Duodenal mucosa (tissue), 2 donors: ENCODE data around the gene MORC3.
"Not testable (repeated sequence)": the region's sequence is repeated elsewhere in the genome, so short reads cannot be mapped to it uniquely, and the experiment has no call there.

ENCODE experiments used
- H3K27ac ChIP-seq: one replicate; pipeline ENCODE4 v1.7.0; 2013; ENCODE audit warnings: low read depth, low read length
- H3K27me3 ChIP-seq, 2 donors: one replicate each; pipeline ENCODE4 v1.7.0; 2013; ENCODE audit warnings: low read length in 2 of 2, control low read depth in 1 of 2; ENCODE audit not compliant: insufficient read depth in 2 of 2, control insufficient read depth in 1 of 2
- H3K36me3 ChIP-seq, 2 donors: one replicate each; pipeline ENCODE4 v1.7.0; 2013; ENCODE audit warnings: low read length in 2 of 2, control low read depth in 1 of 2; ENCODE audit not compliant: insufficient read depth in 2 of 2, control insufficient read depth in 1 of 2
- H3K4me1 ChIP-seq, 2 donors: one replicate each; pipeline ENCODE4 v1.7.0; 2013; ENCODE audit warnings: low read length in 2 of 2, control low read depth in 1 of 2; ENCODE audit not compliant: insufficient read depth in 2 of 2, control insufficient read depth in 1 of 2
- H3K4me3 ChIP-seq, 2 donors: one replicate each; pipeline ENCODE4 v1.7.0; 2013; ENCODE audit warnings: low read length in 2 of 2, low read depth in 1 of 2
- H3K9ac ChIP-seq, 2 donors: one replicate each; pipeline ENCODE4 v1.7.0; 2013; ENCODE audit warnings: low read length in 2 of 2, low read depth in 1 of 2
- H3K9me3 ChIP-seq, 2 donors: one replicate each; pipeline ENCODE4 v1.7.0; 2013; ENCODE audit warnings: low read length in 2 of 2, control low read depth in 1 of 2; ENCODE audit not compliant: control insufficient read depth in 1 of 2

Gene MORC3

GRCh38 chr21:36319767-36320420 lies at the start of gene MORC3:
Gene MORC3 (plus strand): TSS chr21:36320197. CDS start chr21:36320265, 68 bp downstream.
- no peaks in the 10 kb centered on the region for H3K27me3 ChIP-seq
- H3K4me3 ChIP-seq, result peak within 1 kb of the TSS; percentile 73 to 95
- H3K4me1 ChIP-seq, result peaks cover 6 to 20% of the 10 kb centered on the region in 2 donors
- peak within 1 kb of the TSS; percentile 94 for H3K27ac ChIP-seq
- peaks cover 0 to 4% of the 10 kb centered on the region in 2 donors for H3K36me3 ChIP-seq
- H3K9ac ChIP-seq, result peak within 1 kb of the TSS; percentile 56 to 82
- no peaks in the 10 kb centered on the region for H3K9me3 ChIP-seq

DNA sequence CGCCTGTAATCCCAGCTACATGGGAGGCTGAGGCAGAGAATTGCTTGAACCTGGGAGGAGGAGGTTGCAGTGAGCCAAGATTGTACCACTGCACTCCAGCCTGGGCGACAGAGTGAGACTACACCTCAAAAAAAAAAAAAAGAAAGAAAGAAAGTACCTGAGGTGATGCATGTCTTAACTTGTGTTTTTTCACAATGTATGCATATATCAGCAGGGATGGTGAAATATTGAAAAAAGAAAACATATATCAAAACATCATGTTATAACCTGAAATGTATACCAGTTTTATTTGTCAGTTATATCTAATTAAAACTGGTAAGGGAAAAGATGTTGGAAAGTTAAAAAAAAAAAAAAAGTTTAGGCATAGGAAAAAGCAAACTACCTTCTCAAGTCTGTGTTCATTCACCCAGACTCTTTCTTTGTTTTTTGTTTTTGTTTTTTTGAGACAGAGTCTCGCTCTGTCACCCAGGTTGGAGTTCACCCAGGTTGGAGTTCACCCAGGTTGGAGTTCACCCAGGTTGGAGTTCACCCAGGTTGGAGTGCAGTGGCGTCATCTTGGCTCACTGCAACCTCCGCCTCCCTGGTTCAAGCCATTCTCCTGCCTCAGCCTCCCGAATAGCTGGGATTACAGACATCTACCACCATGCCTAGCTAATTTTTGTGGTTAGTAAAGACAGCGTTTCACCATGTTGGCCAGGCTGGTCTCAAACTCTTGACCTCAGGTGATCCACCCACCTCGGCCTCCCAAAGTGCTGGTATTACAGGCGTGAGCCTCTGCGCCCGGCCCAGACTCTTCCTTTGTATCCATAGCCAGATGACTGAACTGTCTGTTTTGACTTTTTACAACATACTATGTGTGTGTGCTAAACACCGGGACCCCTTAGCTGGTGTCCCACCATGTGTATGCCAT lies 49.0 kb upstream of the MORC3 start:
- peaks cover 7 to 29% of the 10 kb centered on the region in 2 donors for H3K36me3 ChIP-seq
- not testable (repeated sequence) for H3K27ac ChIP-seq, H3K27me3 ChIP-seq, H3K4me1 ChIP-seq, H3K9me3 ChIP-seq, H3K4me3 ChIP-seq, H3K9ac ChIP-seq

GRCh38 chr21:36274128-36274527 lies 45.9 kb upstream of the MORC3 start:
- H3K27ac ChIP-seq, result no peak overlapping the region
- H3K36me3 ChIP-seq, result peaks cover 19 to 32% of the 10 kb centered on the region in 2 donors
- H3K27me3 ChIP-seq, result no peaks in the 10 kb centered on the region
- no peak overlapping the region for H3K4me3 ChIP-seq
- no peaks in the 10 kb centered on the region for H3K9me3 ChIP-seq
- H3K9ac ChIP-seq, result no peak overlapping the region
- H3K4me1 ChIP-seq, result no peaks in the 10 kb centered on the region

DNA sequence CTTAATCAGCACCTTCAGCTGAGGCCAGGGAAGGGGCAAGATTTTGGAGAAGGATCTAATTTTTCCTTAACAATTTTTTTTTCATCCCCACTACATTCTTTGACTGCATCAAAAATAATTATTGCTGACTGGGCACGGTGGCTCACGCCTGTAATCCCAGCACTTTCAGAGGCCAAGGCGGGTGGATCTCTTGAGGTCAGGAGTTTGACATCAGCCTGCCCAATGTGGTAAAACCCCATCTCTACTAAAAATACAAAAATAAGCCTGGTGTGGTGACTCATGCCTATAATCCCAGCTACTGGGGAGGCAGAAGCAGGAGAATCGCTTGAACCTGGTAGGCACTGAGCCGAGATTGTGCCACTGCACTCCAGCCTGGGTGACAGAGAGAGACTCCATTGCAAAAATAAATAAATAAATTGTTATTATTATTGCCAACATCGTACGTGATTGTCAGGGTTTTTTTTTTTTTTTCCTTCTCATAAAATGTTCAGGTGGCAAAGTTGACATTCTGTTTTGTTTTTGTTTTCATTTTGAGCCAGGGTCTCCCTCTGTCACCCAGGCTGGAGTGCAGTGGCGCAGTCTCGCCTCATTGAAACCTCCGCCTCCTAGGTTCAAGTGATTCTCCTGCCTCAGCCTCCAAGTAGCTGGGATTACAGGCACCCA lies 37.3 kb upstream of the MORC3 start:
- peaks cover 13 to 39% of the 10 kb centered on the region in 2 donors for H3K36me3 ChIP-seq
- H3K27me3 ChIP-seq, result no peaks in the 10 kb centered on the region
- no peak overlapping the region for H3K4me3 ChIP-seq
- no peak overlapping the region for H3K9ac ChIP-seq
- H3K9me3 ChIP-seq, result no peaks in the 10 kb centered on the region
- no peaks in the 10 kb centered on the region for H3K4me1 ChIP-seq
- no peak overlapping the region for H3K27ac ChIP-seq

- not testable (repeated sequence) for H3K9me3 ChIP-seq, H3K4me1 ChIP-seq, H3K27ac ChIP-seq, H3K27me3 ChIP-seq, H3K4me3 ChIP-seq, H3K9ac ChIP-seq
- H3K36me3 ChIP-seq, result peaks cover 11 to 34% of the 10 kb centered on the region in 2 donors
Measured at GRCh38 chr21:36283231-36283622, 36.8 kb upstream of the MORC3 start.

- no peaks in the 10 kb centered on the region for H3K4me1 ChIP-seq
- H3K27ac ChIP-seq, result no peak overlapping the region
- H3K36me3 ChIP-seq, result peaks cover 21 to 39% of the 10 kb centered on the region in 2 donors
- H3K9me3 ChIP-seq, result no peaks in the 10 kb centered on the region
- no peak overlapping the region for H3K9ac ChIP-seq
- no peak overlapping the region for H3K4me3 ChIP-seq
- no peaks in the 10 kb centered on the region for H3K27me3 ChIP-seq
Measured at GRCh38 chr21:36288651-36289243, 31.2 kb upstream of the MORC3 start.

- Histone ChIP-seq H3K4me1 (no peaks in the 10 kb centered on the region), H3K9ac (no peak overlapping the region), H3K27me3 (no peaks in the 10 kb centered on the region), H3K27ac (no peak overlapping the region), H3K4me3 (no peak overlapping the region), H3K36me3 (peaks cover 21 to 42% of the 10 kb centered on the region in 2 donors), H3K9me3 (no peaks in the 10 kb centered on the region)
Measured at GRCh38 chr21:36291509-36291908, 28.5 kb upstream of the MORC3 start.

DNA sequence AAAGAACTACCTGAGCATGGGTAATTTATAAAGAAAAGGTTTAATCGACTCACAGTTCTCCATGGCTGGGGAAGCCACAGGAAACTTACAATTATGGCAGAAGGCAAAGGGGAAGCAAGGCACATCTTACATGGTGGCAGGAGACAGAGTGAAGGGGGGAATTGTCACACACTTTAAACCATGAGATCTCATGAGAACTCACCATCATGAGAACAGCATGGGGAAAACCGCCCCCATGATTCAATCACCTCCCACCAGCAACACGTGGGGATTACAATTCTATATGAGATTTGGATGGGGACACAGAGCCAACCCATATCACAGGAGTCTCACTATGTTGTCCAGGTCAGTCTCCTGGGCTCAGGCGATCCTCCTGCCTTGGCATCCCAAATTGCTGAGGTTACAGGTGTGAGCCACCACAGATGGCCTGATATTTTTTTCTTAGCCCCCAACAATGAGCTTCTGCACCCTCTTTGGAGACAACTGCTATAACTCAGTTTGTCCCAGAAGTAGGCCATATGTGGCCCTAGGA lies 22.5 kb upstream of the MORC3 start:
- Histone ChIP-seq H3K27ac (peak overlapping the region; percentile 64), H3K4me3 (peak overlapping the region; percentile 67 to 70), H3K9ac (peak overlapping the region; percentile 62 to 71), H3K9me3 (no peaks in the 10 kb centered on the region), H3K27me3 (no peaks in the 10 kb centered on the region), H3K4me1 (peaks cover 10 to 11% of the 10 kb centered on the region in 2 donors), H3K36me3 (peaks cover 5 to 12% of the 10 kb centered on the region in 2 donors)

DNA sequence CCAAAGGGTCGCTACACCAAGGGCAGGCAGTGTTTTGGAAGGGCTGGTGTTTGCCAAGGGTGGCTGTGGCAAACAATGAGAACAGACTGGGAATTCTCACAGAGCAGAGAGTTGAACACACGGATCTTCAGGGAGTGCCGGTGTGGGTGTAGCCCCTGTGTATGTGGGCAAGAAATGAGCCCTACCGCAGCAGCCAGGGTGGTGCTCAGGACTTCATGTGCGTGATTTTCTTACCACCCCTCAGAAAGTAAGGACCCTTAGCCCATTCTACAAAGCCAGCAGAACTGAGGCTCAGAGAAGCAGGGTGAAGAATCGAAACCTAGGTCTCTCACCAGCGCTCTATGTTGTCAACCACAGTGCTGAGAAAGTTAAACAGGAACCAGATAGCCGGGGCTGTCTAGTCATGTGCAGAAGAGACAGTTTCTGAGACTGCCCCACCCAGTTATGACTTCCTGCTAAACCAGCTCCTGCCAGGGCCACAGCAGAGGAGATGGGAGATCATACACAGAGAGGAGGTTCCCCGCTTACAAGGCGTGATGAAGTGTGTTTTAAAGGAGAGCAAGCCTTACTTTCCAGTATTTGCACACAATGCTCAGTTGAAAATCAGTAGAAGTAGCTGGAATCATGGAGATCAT lies 21.9 kb upstream of the MORC3 start:
- Histone ChIP-seq H3K9me3 (no peaks in the 10 kb centered on the region), H3K4me1 (peaks cover 10 to 11% of the 10 kb centered on the region in 2 donors), H3K27me3 (no peaks in the 10 kb centered on the region), H3K36me3 (peaks cover 5 to 9% of the 10 kb centered on the region in 2 donors), H3K9ac (peak overlapping the region; percentile 62 to 71), H3K27ac (peak overlapping the region; percentile 64), H3K4me3 (peak overlapping the region; percentile 67 to 70)
